Nephron progenitor cell (in vitro differentiated cells): Measurements from ENCODE around the gene RBM7.

ENCODE experiments used
- DNase-seq: peaks from one replicate; pipeline ENCODE4 v3.0.0; 2021
- H3K27ac Mint-ChIP-seq: 2 replicates; pipeline ENCODE4 v1.8.0; 2021; ENCODE audit warnings: mild to moderate bottlenecking, moderate library complexity, mixed read lengths
- H3K27me3 Mint-ChIP-seq: 2 replicates; pipeline ENCODE4 v1.8.0; 2021; ENCODE audit warnings: mild to moderate bottlenecking, low read depth, mixed read lengths; ENCODE audit not compliant: poor library complexity
- H3K36me3 Mint-ChIP-seq: 2 replicates; pipeline ENCODE4 v1.8.0; 2021; ENCODE audit warnings: low read depth, mixed read lengths
- H3K4me1 Mint-ChIP-seq: 2 replicates; pipeline ENCODE4 v1.8.0; 2021; ENCODE audit warnings: mixed read lengths
- H3K4me3 Mint-ChIP-seq: 2 replicates; pipeline ENCODE4 v1.8.0; 2021; ENCODE audit warnings: mild to moderate bottlenecking, moderate library complexity, mixed read lengths
- H3K9me3 Mint-ChIP-seq: 2 replicates; pipeline ENCODE4 v1.8.0; 2021; ENCODE audit warnings: mild to moderate bottlenecking, moderate library complexity, mixed read lengths
- TF ChIP-seq, protein P1 (sequence below): fragments of 200-600 bp; sonication (generic); IDR thresholded peaks from 2 replicates; pipeline ENCODE4 v1.5.0; 2021; ENCODE audit warnings: antibody characterized with exemption

RBM7 gene

DNA sequence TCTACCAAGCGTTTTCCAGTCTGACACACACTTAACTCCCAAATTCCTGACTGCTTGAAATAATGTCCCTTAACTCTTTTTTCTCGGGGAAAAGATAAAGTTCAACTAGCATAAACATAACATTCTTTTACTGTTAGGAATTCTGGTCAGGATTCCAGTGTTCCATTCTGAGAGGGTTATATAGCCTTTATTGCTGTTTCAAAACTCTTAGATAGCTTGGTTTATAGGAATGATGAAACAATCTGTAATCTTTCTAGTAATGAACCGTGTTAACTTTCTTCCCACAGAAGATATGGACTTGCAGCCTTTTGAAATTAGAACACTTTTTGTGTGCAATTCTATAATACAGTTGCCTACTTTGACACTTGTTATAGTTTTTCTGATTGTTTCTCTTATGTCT, 47.4 kb downstream of the RBM7 start:
- no peak overlapping the region for H3K4me3 Mint-ChIP-seq
- DNase-seq, result no peak
- H3K36me3 Mint-ChIP-seq, result peaks cover 57% of the 10 kb centered on the region

DNA sequence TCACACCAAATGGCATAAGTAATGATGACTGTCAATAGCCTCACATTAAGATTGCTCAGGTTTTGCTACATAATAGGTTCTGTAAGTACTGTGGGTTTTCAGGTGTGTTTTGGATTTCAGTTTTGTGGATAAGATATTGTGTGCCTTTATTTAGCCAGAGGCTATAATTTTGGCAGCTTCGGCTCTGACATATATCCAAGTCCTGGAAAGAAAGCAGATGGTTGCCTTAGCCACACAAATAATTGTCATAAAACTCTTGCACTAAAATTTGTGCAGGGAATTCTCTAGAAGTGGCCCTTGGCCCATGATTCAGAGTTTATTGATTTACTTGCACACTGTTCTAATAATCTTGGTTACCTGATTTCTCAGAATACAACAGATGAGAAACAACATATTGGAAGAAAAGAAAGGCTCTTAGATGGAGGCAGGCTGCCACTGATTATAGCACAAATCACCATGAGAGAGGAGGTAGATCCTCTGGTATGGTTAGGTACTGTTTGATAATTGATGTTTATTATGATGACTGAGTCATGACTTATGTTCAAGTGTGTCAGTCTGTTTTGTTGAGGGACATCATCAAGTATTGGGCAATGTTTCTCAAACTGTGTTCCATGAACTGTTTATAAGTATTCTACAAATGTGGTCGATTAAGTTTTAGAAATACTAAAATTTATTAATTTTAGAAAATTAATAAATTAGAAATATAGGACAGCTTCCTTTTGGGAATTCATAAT, 48.5 kb downstream of the RBM7 start:
- peaks cover 6% of the 10 kb centered on the region for H3K4me1 Mint-ChIP-seq
- no peaks in the 10 kb centered on the region for H3K27me3 Mint-ChIP-seq
- TF ChIP-seq, protein P1, sequence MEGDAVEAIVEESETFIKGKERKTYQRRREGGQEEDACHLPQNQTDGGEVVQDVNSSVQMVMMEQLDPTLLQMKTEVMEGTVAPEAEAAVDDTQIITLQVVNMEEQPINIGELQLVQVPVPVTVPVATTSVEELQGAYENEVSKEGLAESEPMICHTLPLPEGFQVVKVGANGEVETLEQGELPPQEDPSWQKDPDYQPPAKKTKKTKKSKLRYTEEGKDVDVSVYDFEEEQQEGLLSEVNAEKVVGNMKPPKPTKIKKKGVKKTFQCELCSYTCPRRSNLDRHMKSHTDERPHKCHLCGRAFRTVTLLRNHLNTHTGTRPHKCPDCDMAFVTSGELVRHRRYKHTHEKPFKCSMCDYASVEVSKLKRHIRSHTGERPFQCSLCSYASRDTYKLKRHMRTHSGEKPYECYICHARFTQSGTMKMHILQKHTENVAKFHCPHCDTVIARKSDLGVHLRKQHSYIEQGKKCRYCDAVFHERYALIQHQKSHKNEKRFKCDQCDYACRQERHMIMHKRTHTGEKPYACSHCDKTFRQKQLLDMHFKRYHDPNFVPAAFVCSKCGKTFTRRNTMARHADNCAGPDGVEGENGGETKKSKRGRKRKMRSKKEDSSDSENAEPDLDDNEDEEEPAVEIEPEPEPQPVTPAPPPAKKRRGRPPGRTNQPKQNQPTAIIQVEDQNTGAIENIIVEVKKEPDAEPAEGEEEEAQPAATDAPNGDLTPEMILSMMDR, result no peak
- no peak overlapping the region for H3K4me3 Mint-ChIP-seq
- no peak overlapping the region for H3K27ac Mint-ChIP-seq
- DNase-seq, result no peak
- no peaks in the 10 kb centered on the region for H3K9me3 Mint-ChIP-seq
- H3K36me3 Mint-ChIP-seq, result peaks cover 64% of the 10 kb centered on the region

More for the DNA sequence above, 47.4 kb downstream of the RBM7 start:
- no peaks in the 10 kb centered on the region for H3K9me3 Mint-ChIP-seq
- H3K27me3 Mint-ChIP-seq, result no peaks in the 10 kb centered on the region
- H3K4me1 Mint-ChIP-seq, result peaks cover 14% of the 10 kb centered on the region
- H3K27ac Mint-ChIP-seq, result no peak overlapping the region
- TF ChIP-seq, protein P1, result no peak

DNA sequence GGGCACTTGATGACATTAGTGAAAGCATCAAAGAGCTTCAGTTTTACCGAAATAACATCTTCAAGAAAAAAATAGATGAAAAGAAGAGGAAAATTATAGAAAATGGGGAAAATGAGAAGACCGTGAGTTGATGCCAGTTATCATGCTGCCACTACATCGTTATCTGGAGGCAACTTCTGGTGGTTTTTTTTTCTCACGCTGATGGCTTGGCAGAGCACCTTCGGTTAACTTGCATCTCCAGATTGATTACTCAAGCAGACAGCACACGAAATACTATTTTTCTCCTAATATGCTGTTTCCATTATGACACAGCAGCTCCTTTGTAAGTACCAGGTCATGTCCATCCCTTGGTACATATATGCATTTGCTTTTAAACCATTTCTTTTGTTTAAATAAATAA, 49.4 kb downstream of the RBM7 start:
- Mint-ChIP-seq H3K4me1 (no peaks in the 10 kb centered on the region), H3K27ac (no peak overlapping the region), H3K9me3 (no peaks in the 10 kb centered on the region), H3K27me3 (no peaks in the 10 kb centered on the region), H3K4me3 (no peak overlapping the region), H3K36me3 (peaks cover 60% of the 10 kb centered on the region)
- TF ChIP-seq, protein P1, result no peak
- DNase-seq, result no peak

DNA sequence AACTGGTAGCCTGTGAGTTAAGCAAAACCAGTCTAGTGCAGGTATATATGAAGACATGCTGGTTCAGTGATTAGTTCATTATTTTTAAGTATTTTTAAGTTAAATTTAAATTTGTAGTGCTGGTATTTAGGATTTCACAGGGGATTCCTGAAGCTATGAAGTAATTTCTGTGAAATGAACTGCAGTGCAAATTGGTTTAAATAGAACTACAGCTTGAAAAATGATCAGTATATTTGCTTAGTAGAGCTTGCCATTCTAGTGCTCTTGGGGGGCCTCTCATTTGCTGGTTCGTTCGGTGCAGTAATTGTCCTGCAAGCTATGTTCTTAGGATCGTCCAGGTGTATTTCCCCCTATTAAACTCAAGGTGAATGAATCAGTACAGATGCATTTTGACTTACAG, 51.9 kb downstream of the RBM7 start:
- no peak overlapping the region for H3K27ac Mint-ChIP-seq
- H3K4me1 Mint-ChIP-seq, result no peaks in the 10 kb centered on the region
- no peak overlapping the region for H3K4me3 Mint-ChIP-seq
- H3K36me3 Mint-ChIP-seq, result peaks cover 44% of the 10 kb centered on the region
- DNase-seq, result no peak
- TF ChIP-seq, protein P1, result no peak
- no peaks in the 10 kb centered on the region for H3K9me3 Mint-ChIP-seq
- no peaks in the 10 kb centered on the region for H3K27me3 Mint-ChIP-seq
